K562 (cell line): ENCODE measurements around the gene RNASE2. TPM values are rescaled to one million over a fixed set of nuclear protein-coding genes. Genes with fewer than 3 reads are reported as not detected.

ENCODE experiments used
- CHD4 ChIP-seq: fragments of 200-600 bp; sonication (generic); IDR thresholded peaks from 3 replicates; pipeline ENCODE4 v1.6.1; 2012; ENCODE audit warnings: low read depth, mild to moderate bottlenecking, mixed read lengths, low read length, inconsistent platforms; ENCODE audit not compliant: insufficient read depth, insufficient replicate concordance, poor library complexity, severe bottlenecking
- DDX20 ChIP-seq: fragments of 450-650 bp; IDR thresholded peaks from 2 replicates; pipeline ENCODE4 v1.6.1; 2016; ENCODE audit warnings: missing genetic modification characterization, low read depth, mild to moderate bottlenecking, missing compliant biosample characterization, moderate library complexity
- E2F6 ChIP-seq, 2 experiments: IDR thresholded peaks; 2 replicates each; pipeline ENCODE4 v1.6.1; 2011; ENCODE audit warnings: borderline replicate concordance in 1 of 2, control low read depth in 1 of 2, low read depth in 1 of 2, low read length in 1 of 2, mild to moderate bottlenecking in 1 of 2, mixed read lengths in 1 of 2, moderate library complexity in 1 of 2; ENCODE audit not compliant: insufficient read depth in 1 of 2, insufficient read length in 1 of 2, poor library complexity in 1 of 2, severe bottlenecking in 1 of 2; ENCODE audit errors: extremely low read depth in 1 of 2
- ETV5 ChIP-seq: sonication (generic); formaldehyde crosslinking; IDR thresholded peaks from 2 replicates; pipeline ENCODE4 v1.4.0; 2020; ENCODE audit warnings: low read depth, mild to moderate bottlenecking, missing genetic modification reagents
- FOXA1 ChIP-seq: fragments of 450-650 bp; IDR thresholded peaks from 2 replicates; pipeline ENCODE4 v1.6.1; 2016; ENCODE audit warnings: mild to moderate bottlenecking, borderline replicate concordance
- LARP7 ChIP-seq: fragments of 450-650 bp; IDR thresholded peaks from 2 replicates; pipeline ENCODE4 v1.6.1; 2016
- LEF1 ChIP-seq: fragments of 450-650 bp; IDR thresholded peaks from 2 replicates; pipeline ENCODE4 v1.6.1; 2016; ENCODE audit warnings: mild to moderate bottlenecking
- MTF1 ChIP-seq: fragments of 250-450 bp; sonication (Bioruptor Pico); IDR thresholded peaks from 2 replicates; pipeline ENCODE4 v1.9.0; 2021; ENCODE audit warnings: moderate library complexity, mild to moderate bottlenecking, inconsistent platforms, borderline replicate concordance
- NKRF ChIP-seq: fragments of 450-650 bp; IDR thresholded peaks from 2 replicates; pipeline ENCODE4 v1.6.1; 2016; ENCODE audit warnings: borderline replicate concordance
- PPARD ChIP-seq: fragments of 250-450 bp; sonication (Bioruptor Pico); IDR thresholded peaks from 2 replicates; pipeline ENCODE4 v1.8.0; 2022; ENCODE audit warnings: inconsistent platforms, mild to moderate bottlenecking, moderate library complexity
- RBM15 ChIP-seq: fragments of 200-400 bp; formaldehyde crosslinking; IDR thresholded peaks from 2 replicates; pipeline ENCODE4 v1.6.1; 2018; ENCODE audit warnings: mild to moderate bottlenecking, low read length, moderate library complexity; ENCODE audit not compliant: insufficient read depth
- TFAP4 ChIP-seq: sonication (generic); formaldehyde crosslinking; IDR thresholded peaks from 2 replicates; pipeline ENCODE4 v1.8.0; 2022; ENCODE audit warnings: missing genetic modification reagents, mild to moderate bottlenecking, moderate library complexity, borderline replicate concordance
- YY1 ChIP-seq, 3 experiments: IDR thresholded peaks; 2 replicates each; pipeline ENCODE4 v1.6.1; 2011; ENCODE audit warnings: low read length in 2 of 3, mild to moderate bottlenecking in 2 of 3, moderate library complexity in 2 of 3, borderline replicate concordance in 1 of 3, control low read depth in 1 of 3, low read depth in 1 of 3; ENCODE audit not compliant: insufficient read depth in 3 of 3, insufficient replicate concordance in 2 of 3, control insufficient read depth in 1 of 3, insufficient read length in 1 of 3; ENCODE audit errors: extremely low read depth in 1 of 3
- ZBTB1 ChIP-seq: sonication (generic); formaldehyde crosslinking; IDR thresholded peaks from 2 replicates; pipeline ENCODE4 v1.8.1; 2023; ENCODE audit warnings: missing genetic modification reagents, low read depth, mild to moderate bottlenecking, borderline replicate concordance
- ZFP1 ChIP-seq: fragments of 450-650 bp; formaldehyde crosslinking; IDR thresholded peaks from 2 replicates; pipeline ENCODE4 v1.4.0; 2020; ENCODE audit warnings: mild to moderate bottlenecking, mixed read lengths
- ZNF277 ChIP-seq: fragments of 250-450 bp; sonication (Bioruptor Pico); IDR thresholded peaks from 2 replicates; pipeline ENCODE4 v1.8.0; 2022; ENCODE audit warnings: inconsistent platforms, mild to moderate bottlenecking, moderate library complexity, borderline replicate concordance
- ZNF384 ChIP-seq: IDR thresholded peaks from 2 replicates; pipeline ENCODE4 v1.6.1; 2012; ENCODE audit warnings: low read depth, low read length, improper control_type of control experiment
- ZNF583 ChIP-seq: fragments of 250-450 bp; sonication (Bioruptor Pico); IDR thresholded peaks from 2 replicates; pipeline ENCODE4 v1.4.0; 2020
- ZNF668 ChIP-seq: fragments of 250-450 bp; sonication (Bioruptor Pico); IDR thresholded peaks from 2 replicates; pipeline ENCODE4 v1.8.0; 2022; ENCODE audit warnings: mild to moderate bottlenecking, inconsistent platforms
- polyA plus RNA-seq, 8 experiments: library from polyadenylated mRNA; depleted of rRNA in 4 of 8; stranded (reverse) in 5 of 8; unstranded in 3 of 8; fragments of >200 nt; fragmentation: Nextera tagmentation in 2 of 8; fragmentation: Illumina TruSeq in 1 of 8; extraction: Ambion mirVana in 2 of 8; extraction: Trizol in 1 of 8; gene quantifications; 2 replicates each; pipeline versions ENCODE4 v1.2.1 to v1.2.3, GENCODE V29; 2011 to 2014; ENCODE audit warnings: inconsistent platforms in 1 of 8, missing spikeins in 1 of 8
- total RNA-seq, 7 experiments: library from RNA; depleted of rRNA in 6 of 7; stranded (reverse); fragments of >200 nt in 6 of 7; fragmentation: Illumina TruSeq in 2 of 7; extraction: Trizol in 2 of 7; gene quantifications; 2 replicates each; pipeline versions ENCODE4 v1.2.1 to v1.2.3, GENCODE V29; 2011 to 2021; ENCODE audit warnings: low replicate concordance in 1 of 7

RNASE2 gene
- total and polyA plus RNA-seq, 9 of the 15 experiments (the other 6 are each of a cell fraction or from before 2014, with no cell fraction given): not detected

GRCh38 chr14:20970983-20971704 lies 15.9 kb downstream of the RNASE2 start (continued):
- TF ChIP-seq FOXA1 (no peak), RBM15 (no peak), MTF1 (CRISPR knock-in tag) (no peak), LEF1 (no peak), E2F6 (IDR thresholded peaks at IDR 0.05; ENCODE audit: borderline replicate concordance in 1 of 2, extremely low read depth in 1 of 2, insufficient read depth in 1 of 2, insufficient read length in 1 of 2, low read depth in 1 of 2, low read length in 1 of 2, poor library complexity in 1 of 2, severe bottlenecking in 1 of 2) (peak in 1 of 2 experiments; percentile 54), ZNF277 (no peak), ZNF668 (no peak), YY1 (IDR thresholded peaks at IDR 0.05; ENCODE audit: borderline replicate concordance in 1 of 3, control insufficient read depth in 1 of 3, extremely low read depth in 1 of 3, insufficient read depth in 3 of 3, insufficient read length in 1 of 3, insufficient replicate concordance in 2 of 3, low read depth in 1 of 3, low read length in 2 of 3) (peak in 1 of 3 experiments; percentile 17), NKRF (no peak), TFAP4 (CRISPR knock-in tag) (peak; percentile 23; the same call in 1 of the 2 replicates), PPARD (CRISPR knock-in tag) (no peak), ZBTB1 (CRISPR knock-in tag) (no peak), ZFP1 (CRISPR knock-in tag) (no peak), CHD4 (no peak), ETV5 (no peak), ZNF384 (no peak), DDX20 (tag) (no peak), ZNF583 (CRISPR knock-in tag) (no peak), LARP7 (no peak)
